RWPE2 (cell line): ENCODE measurements around the gene NIT1.
A peak's percentile ranks its signal among the peaks of the same experiment; 100 is the strongest.

Experiments
- ATAC-seq: fragments of 200-7000 bp; cut with Tn5 transposase; 3 replicates; pipeline ENCODE4 v1.9.1; 2021; ENCODE audit warnings: low read depth
- DNase-seq: peaks from one replicate; pipeline ENCODE4 v3.0.0-alpha.2; 2020; ENCODE audit warnings: low spot score
- H3K27ac ChIP-seq: fragments of 450-650 bp; 2 replicates; pipeline ENCODE4 v1.5.1; 2017; ENCODE audit warnings: mild to moderate bottlenecking; ENCODE audit not compliant: poor library complexity, severe bottlenecking
- H3K27me3 ChIP-seq: fragments of 250-450 bp; sonication (Bioruptor Pico); 2 replicates; pipeline ENCODE4 v1.5.1; 2021; ENCODE audit warnings: mild to moderate bottlenecking, moderate library complexity; ENCODE audit not compliant: insufficient read depth, poor library complexity, severe bottlenecking
- H3K36me3 ChIP-seq: fragments of 250-450 bp; sonication (Bioruptor Pico); 2 replicates; pipeline ENCODE4 v1.5.1; 2020; ENCODE audit warnings: low read depth, mild to moderate bottlenecking, moderate library complexity
- H3K4me1 ChIP-seq: fragments of 250-450 bp; sonication (Bioruptor Pico); 2 replicates; pipeline ENCODE4 v1.5.1; 2021; ENCODE audit warnings: mild to moderate bottlenecking, moderate library complexity; ENCODE audit not compliant: insufficient read depth, poor library complexity, severe bottlenecking
- H3K4me3 ChIP-seq: fragments of 250-450 bp; sonication (Bioruptor Pico); 2 replicates; pipeline ENCODE4 v1.5.1; 2021; ENCODE audit warnings: mild to moderate bottlenecking, moderate library complexity; ENCODE audit not compliant: severe bottlenecking
- H3K9me3 ChIP-seq: fragments of 250-450 bp; sonication (Bioruptor Pico); 2 replicates; pipeline ENCODE4 v1.5.1; 2021; ENCODE audit warnings: mild to moderate bottlenecking, moderate library complexity; ENCODE audit not compliant: severe bottlenecking
- TF ChIP-seq, protein P1 (sequence below): fragments of 450-650 bp; IDR thresholded peaks from one replicate; pipeline ENCODE4 v1.5.1; 2017; ENCODE audit warnings: mild to moderate bottlenecking, moderate library complexity; ENCODE audit not compliant: poor library complexity, severe bottlenecking

Gene NIT1

DNA sequence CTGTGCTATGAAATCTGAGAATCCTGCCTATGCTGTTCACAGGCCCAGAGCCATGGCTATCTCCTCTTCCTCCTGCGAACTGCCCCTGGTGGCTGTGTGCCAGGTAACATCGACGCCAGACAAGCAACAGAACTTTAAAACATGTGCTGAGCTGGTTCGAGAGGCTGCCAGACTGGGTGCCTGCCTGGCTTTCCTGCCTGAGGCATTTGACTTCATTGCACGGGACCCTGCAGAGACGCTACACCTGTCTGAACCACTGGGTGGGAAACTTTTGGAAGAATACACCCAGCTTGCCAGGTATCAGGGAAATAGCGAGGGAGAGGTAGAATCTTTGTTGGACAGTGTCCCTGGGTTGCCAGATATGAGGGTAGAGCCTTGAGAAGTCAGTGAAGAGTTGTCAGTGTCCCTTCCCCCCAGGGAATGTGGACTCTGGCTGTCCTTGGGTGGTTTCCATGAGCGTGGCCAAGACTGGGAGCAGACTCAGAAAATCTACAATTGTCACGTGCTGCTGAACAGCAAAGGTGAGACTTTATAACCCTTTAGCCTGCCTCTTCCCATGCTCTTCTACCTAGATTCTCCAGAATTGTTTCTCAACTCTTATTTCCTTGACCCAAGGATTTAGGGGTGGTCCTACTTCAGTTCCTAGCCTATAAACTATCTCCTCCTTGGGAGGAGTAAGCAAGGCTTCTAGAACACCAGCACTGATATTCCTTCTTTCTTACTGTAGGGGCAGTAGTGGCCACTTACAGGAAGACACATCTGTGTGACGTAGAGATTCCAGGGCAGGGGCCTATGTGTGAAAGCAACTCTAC is 1.4 kb downstream of the NIT1 start:
- TF ChIP-seq, protein P1, sequence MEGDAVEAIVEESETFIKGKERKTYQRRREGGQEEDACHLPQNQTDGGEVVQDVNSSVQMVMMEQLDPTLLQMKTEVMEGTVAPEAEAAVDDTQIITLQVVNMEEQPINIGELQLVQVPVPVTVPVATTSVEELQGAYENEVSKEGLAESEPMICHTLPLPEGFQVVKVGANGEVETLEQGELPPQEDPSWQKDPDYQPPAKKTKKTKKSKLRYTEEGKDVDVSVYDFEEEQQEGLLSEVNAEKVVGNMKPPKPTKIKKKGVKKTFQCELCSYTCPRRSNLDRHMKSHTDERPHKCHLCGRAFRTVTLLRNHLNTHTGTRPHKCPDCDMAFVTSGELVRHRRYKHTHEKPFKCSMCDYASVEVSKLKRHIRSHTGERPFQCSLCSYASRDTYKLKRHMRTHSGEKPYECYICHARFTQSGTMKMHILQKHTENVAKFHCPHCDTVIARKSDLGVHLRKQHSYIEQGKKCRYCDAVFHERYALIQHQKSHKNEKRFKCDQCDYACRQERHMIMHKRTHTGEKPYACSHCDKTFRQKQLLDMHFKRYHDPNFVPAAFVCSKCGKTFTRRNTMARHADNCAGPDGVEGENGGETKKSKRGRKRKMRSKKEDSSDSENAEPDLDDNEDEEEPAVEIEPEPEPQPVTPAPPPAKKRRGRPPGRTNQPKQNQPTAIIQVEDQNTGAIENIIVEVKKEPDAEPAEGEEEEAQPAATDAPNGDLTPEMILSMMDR: peak; percentile 55
- peak; percentile 48 for ATAC-seq
- no peak for DNase-seq

DNA sequence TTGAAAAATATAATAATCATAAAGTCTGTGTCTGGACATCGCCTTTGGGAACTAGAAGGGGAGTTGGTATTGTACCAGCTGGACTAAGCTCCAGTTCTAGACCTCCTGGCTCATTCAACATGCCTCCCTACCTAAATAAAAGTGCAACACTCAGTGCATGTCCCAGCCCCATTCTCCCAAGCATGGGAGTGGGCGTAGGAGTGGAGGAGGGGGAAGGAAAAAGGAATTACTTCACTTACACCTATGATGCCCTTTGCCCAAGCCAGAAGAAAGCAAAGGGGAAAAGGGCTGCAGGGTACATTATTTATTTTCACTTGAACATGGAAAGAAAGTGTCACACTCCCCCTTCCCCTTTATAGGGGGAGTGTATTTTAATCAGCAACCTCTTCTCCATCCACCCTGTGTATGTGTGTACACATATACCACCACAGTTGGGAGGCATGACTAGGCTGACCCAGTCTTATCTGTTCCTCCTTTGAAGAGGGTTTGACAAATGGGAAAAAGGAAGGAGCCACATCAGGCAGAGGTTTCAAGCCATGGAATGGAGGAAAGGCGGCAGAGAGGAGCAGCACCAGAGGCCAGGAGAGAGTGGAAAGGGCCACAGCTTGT is 3.2 kb downstream of the NIT1 start:
- Histone ChIP-seq H3K27me3 (no peaks in the 10 kb centered on the region), H3K4me3 (no peak overlapping the region), H3K36me3 (peaks cover 71% of the 10 kb centered on the region), H3K27ac (no peak overlapping the region), H3K4me1 (peaks cover 16% of the 10 kb centered on the region), H3K9me3 (no peaks in the 10 kb centered on the region)
- DNase-seq (no peak), ATAC-seq (no peak)
- TF ChIP-seq, protein P1: no peak

More for the DNA sequence above, 1.4 kb downstream of the NIT1 start:
- Histone ChIP-seq H3K27ac (peak overlapping the region; percentile 75), H3K4me1 (peaks cover 26% of the 10 kb centered on the region), H3K27me3 (no peaks in the 10 kb centered on the region), H3K36me3 (peaks cover 68% of the 10 kb centered on the region), H3K9me3 (no peaks in the 10 kb centered on the region), H3K4me3 (no peak overlapping the region)

DNA sequence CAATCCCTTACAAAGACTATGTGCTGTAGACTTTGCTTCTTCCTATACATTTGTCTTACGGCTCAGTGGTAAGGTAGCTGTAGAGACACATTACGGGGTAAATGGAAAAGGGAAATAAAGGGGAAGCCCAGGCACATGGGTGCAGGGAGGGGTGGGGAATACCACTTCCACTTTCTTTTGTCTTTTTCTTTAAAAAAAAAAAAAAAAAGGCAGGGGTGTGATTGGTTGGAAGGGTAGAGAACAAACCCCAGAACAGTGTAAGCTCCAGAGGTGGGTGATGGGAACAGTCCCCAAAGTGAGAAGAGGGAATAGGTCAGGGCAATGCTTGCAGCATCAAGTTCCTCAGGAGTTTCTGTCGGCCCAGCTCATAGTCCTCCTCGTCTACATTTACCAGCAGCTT is 3.9 kb downstream of the NIT1 start:
- TF ChIP-seq, protein P1: no peak
- Histone ChIP-seq H3K9me3 (no peaks in the 10 kb centered on the region), H3K4me1 (peaks cover 11% of the 10 kb centered on the region), H3K4me3 (no peak overlapping the region), H3K27ac (no peak overlapping the region), H3K27me3 (no peaks in the 10 kb centered on the region), H3K36me3 (peaks cover 72% of the 10 kb centered on the region)
- ATAC-seq (no peak), DNase-seq (no peak)

DNA sequence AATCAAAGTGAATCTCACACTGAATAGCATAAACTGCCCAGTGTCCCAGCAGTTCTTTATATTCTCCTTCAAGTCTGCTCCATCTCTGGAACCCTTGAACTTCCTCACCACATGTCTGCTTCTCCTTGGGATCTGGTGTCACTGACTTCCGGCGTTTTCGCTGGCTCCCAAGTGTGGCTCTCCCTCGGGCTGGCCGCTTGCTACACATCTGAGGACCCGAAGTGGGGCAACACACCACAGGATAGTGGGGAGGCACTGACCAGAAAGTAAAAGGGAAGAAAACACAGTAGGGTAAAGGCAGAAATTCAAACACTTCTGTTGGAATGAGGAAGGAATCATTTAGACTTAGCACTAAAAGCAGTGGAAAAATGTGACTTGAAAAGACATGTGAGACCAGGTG is 5.1 kb downstream of the NIT1 start:
- ATAC-seq (no peak), DNase-seq (no peak)
- Histone ChIP-seq H3K27me3 (no peaks in the 10 kb centered on the region), H3K27ac (no peak overlapping the region), H3K36me3 (peaks cover 83% of the 10 kb centered on the region), H3K4me3 (no peak overlapping the region), H3K9me3 (no peaks in the 10 kb centered on the region), H3K4me1 (peaks cover 10% of the 10 kb centered on the region)
- TF ChIP-seq, protein P1: no peak

DNA sequence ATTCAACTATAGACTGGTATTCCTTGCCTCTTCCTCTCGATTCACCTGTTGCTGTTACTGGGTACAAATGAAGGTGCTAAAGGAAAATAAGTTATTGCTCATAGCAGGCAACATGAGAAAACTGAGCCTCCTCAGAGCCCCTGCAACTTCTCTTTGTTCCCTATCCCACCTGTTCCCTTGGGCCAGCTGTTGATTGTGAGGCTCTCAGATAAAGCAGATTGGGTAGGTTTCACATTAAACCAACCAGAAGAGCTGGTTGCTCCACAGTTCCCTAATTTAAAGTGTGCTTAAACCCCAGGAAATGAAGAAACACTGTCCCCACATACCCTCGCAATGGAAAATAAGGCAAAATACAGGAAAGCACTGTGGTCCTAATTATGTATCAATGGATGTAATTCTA is 9.7 kb downstream of the NIT1 start:
- TF ChIP-seq, protein P1: no peak
- H3K27me3 ChIP-seq: no peaks in the 10 kb centered on the region
- DNase-seq (no peak), ATAC-seq (no peak)
- H3K36me3 ChIP-seq: peaks cover 74% of the 10 kb centered on the region
- no peak overlapping the region for H3K27ac ChIP-seq
- H3K4me1 ChIP-seq: peaks cover 3% of the 10 kb centered on the region
- no peak overlapping the region for H3K4me3 ChIP-seq
- H3K9me3 ChIP-seq: no peaks in the 10 kb centered on the region
